IMR-90 (cell line): ENCODE data around the gene MARCKSL1. TPM values are rescaled to one million over a fixed set of nuclear protein-coding genes. Genes with fewer than 3 reads are reported as not detected.

Experiments
- ATAC-seq: fragments of 200-7000 bp; cut with Tn5 transposase; 2 replicates; pipeline ENCODE4 v1.9.1; 2020; ENCODE audit warnings: low read depth, mild to moderate bottlenecking, moderate library complexity
- BruUV-seq: library from RNA; stranded (reverse); fragments of 400-500 nt; replicated peaks from 2 replicates; lab custom pipeline; 2021; lab: Mats Ljungman, UMichigan
- CTCF ChIA-PET: fragments of 300-600 bp; formaldehyde crosslinking; extraction: SDS; loops from one replicate; lab custom pipeline; 2021; ENCODE audit warnings: antibody characterized with exemption; lab: Yijun Ruan, JAX
- POLR2A ChIA-PET: fragments of 300-600 bp; sonication (Branson Sonifier 250); formaldehyde crosslinking; loops from one replicate; lab custom pipeline; 2022; ENCODE audit warnings: antibody characterized with exemption; ENCODE audit not compliant: unreplicated experiment; lab: Charles Lee
- DNase-seq: peaks from one replicate; pipeline ENCODE4 v3.0.0; 2013
- H2AFZ ChIP-seq: replicated peaks from 2 replicates; pipeline ENCODE3; 2013; ENCODE audit warnings: low read length, mild to moderate bottlenecking; ENCODE audit not compliant: poor library complexity
- H2AK5ac ChIP-seq: 2 replicates; pipeline ENCODE4 v1.6.1; 2013; ENCODE audit warnings: low read depth, low read length, inconsistent platforms
- H2AK9ac ChIP-seq: replicated peaks from 2 replicates; pipeline ENCODE3; 2013; ENCODE audit warnings: mild to moderate bottlenecking, low read depth, low read length, moderate library complexity; ENCODE audit not compliant: poor library complexity
- H2BK120ac ChIP-seq: 2 replicates; pipeline ENCODE4 v1.6.1; 2013; ENCODE audit warnings: low read depth, low read length, inconsistent platforms
- H2BK15ac ChIP-seq: 3 replicates; pipeline ENCODE4 v1.6.1; 2013; ENCODE audit warnings: low read depth, low read length, inconsistent platforms
- H2BK20ac ChIP-seq: 2 replicates; pipeline ENCODE4 v1.6.1; 2013; ENCODE audit warnings: low read depth, mild to moderate bottlenecking, inconsistent platforms, low read length, moderate library complexity
- H2BK5ac ChIP-seq: 2 replicates; pipeline ENCODE4 v1.6.1; 2013; ENCODE audit warnings: mild to moderate bottlenecking, low read depth, low read length, inconsistent platforms; ENCODE audit not compliant: poor library complexity, severe bottlenecking
- H3K14ac ChIP-seq: replicated peaks from 2 replicates; pipeline ENCODE4 v1.6.1; 2013; ENCODE audit warnings: low read depth, low read length, inconsistent platforms
- H3K18ac ChIP-seq: 2 replicates; pipeline ENCODE4 v1.6.1; 2013; ENCODE audit warnings: low read depth, low read length, control low read depth
- H3K23ac ChIP-seq: 2 replicates; pipeline ENCODE4 v1.6.1; 2013; ENCODE audit warnings: low read depth, low read length, inconsistent platforms
- H3K27ac ChIP-seq: 2 replicates; pipeline ENCODE4 v1.5.1; 2013; ENCODE audit warnings: mild to moderate bottlenecking, control low read depth, low read length; ENCODE audit not compliant: insufficient read depth
- H3K27me3 ChIP-seq: 2 replicates; pipeline ENCODE4 v1.6.1; 2013; ENCODE audit warnings: low read length; ENCODE audit not compliant: control insufficient read depth, insufficient read depth
- H3K36me3 ChIP-seq: 2 replicates; pipeline ENCODE4 v1.6.1; 2013; ENCODE audit warnings: low read length, mixed read lengths; ENCODE audit not compliant: control insufficient read depth, insufficient read depth
- H3K4ac ChIP-seq: 2 replicates; pipeline ENCODE4 v1.6.1; 2013; ENCODE audit warnings: low read depth, low read length, inconsistent platforms
- H3K4me1 ChIP-seq: 2 replicates; pipeline ENCODE4 v1.6.1; 2013; ENCODE audit warnings: low read length, mixed read lengths; ENCODE audit not compliant: control insufficient read depth, insufficient read depth
- H3K4me2 ChIP-seq: 2 replicates; pipeline ENCODE4 v1.6.1; 2013; ENCODE audit warnings: low read depth, mild to moderate bottlenecking, control low read depth, low read length, moderate library complexity
- H3K4me3 ChIP-seq: 2 replicates; pipeline ENCODE4 v1.5.1; 2013; ENCODE audit warnings: low read depth, mild to moderate bottlenecking, control low read depth, low read length, moderate library complexity; ENCODE audit not compliant: insufficient read depth
- H3K56ac ChIP-seq: 2 replicates; pipeline ENCODE4 v1.6.1; 2013; ENCODE audit warnings: low read length, inconsistent platforms; ENCODE audit not compliant: insufficient read depth; ENCODE audit errors: extremely low read depth
- H3K79me1 ChIP-seq, 2 experiments: 2 replicates each; pipeline ENCODE4 v1.6.1; 2013; ENCODE audit warnings: low read length in 2 of 2, inconsistent platforms in 1 of 2, low read depth in 1 of 2
- H3K9ac ChIP-seq: 2 replicates; pipeline ENCODE4 v1.6.1; 2013; ENCODE audit warnings: low read depth, low read length, control low read depth
- H3K9me1 ChIP-seq: 2 replicates; pipeline ENCODE4 v1.6.1; 2013; ENCODE audit warnings: low read length, inconsistent platforms; ENCODE audit not compliant: insufficient read depth
- H3K9me3 ChIP-seq: 2 replicates; pipeline ENCODE4 v1.6.1; 2013; ENCODE audit warnings: low read length; ENCODE audit not compliant: control insufficient read depth, insufficient read depth
- H4K20me1 ChIP-seq: 2 replicates; pipeline ENCODE4 v1.6.1; 2013; ENCODE audit warnings: low read length, inconsistent platforms; ENCODE audit not compliant: insufficient read depth
- H4K5ac ChIP-seq: 2 replicates; pipeline ENCODE4 v1.6.1; 2013; ENCODE audit warnings: mild to moderate bottlenecking, low read depth, low read length, control low read depth
- H4K8ac ChIP-seq, 2 experiments: 2 replicates each; pipeline ENCODE4 v1.6.1; 2013; ENCODE audit warnings: low read depth in 2 of 2, low read length in 2 of 2, control low read depth in 1 of 2, inconsistent platforms in 1 of 2
- H4K91ac ChIP-seq: 2 replicates; pipeline ENCODE4 v1.6.1; 2013; ENCODE audit warnings: low read depth, low read length, inconsistent platforms; ENCODE audit not compliant: insufficient read depth
- BHLHE40 ChIP-seq: fragments of 150-350 bp; IDR thresholded peaks from 2 replicates; pipeline ENCODE4 v1.6.1; 2016; ENCODE audit warnings: mild to moderate bottlenecking, low read depth, low read length
- CEBPB ChIP-seq: IDR thresholded peaks from 2 replicates; pipeline ENCODE4 v1.6.1; 2012; ENCODE audit warnings: low read depth, low read length, improper control_type of control experiment
- CHD1 ChIP-seq: IDR thresholded peaks from 2 replicates; pipeline ENCODE4 v1.6.1; 2012; ENCODE audit warnings: low read depth, low read length, improper control_type of control experiment
- CTCF ChIP-seq: conservative IDR thresholded peaks from 2 replicates; pipeline ENCODE4 v1.5.1; 2012; ENCODE audit warnings: mild to moderate bottlenecking, low read depth, low read length, improper control_type of control experiment
- ELK1 ChIP-seq: fragments of 150-350 bp; IDR thresholded peaks from 2 replicates; pipeline ENCODE4 v1.6.1; 2016; ENCODE audit warnings: low read depth, mild to moderate bottlenecking, low read length, moderate library complexity, borderline replicate concordance
- FOS ChIP-seq: fragments of 150-350 bp; IDR thresholded peaks from 2 replicates; pipeline ENCODE4 v1.6.1; 2016; ENCODE audit warnings: low read depth, low read length
- MAFK ChIP-seq: IDR thresholded peaks from 2 replicates; pipeline ENCODE4 v1.6.1; 2012; ENCODE audit warnings: low read depth, low read length, improper control_type of control experiment
- MAZ ChIP-seq: IDR thresholded peaks from 2 replicates; pipeline ENCODE4 v1.6.1; 2012; ENCODE audit warnings: low read depth, mild to moderate bottlenecking, low read length, improper control_type of control experiment, moderate library complexity, borderline replicate concordance
- MXI1 ChIP-seq: IDR thresholded peaks from 2 replicates; pipeline ENCODE4 v1.6.1; 2012; ENCODE audit warnings: low read depth, mild to moderate bottlenecking, low read length, moderate library complexity, borderline replicate concordance
- NFE2L2 ChIP-seq: fragments of 150-350 bp; IDR thresholded peaks from 2 replicates; pipeline ENCODE4 v1.6.1; 2016; ENCODE audit warnings: low read depth, mild to moderate bottlenecking, low read length
- POLR2A ChIP-seq: IDR thresholded peaks from 2 replicates; pipeline ENCODE4 v1.6.1; 2012; ENCODE audit warnings: mild to moderate bottlenecking, low read depth, low read length
- RAD21 ChIP-seq: IDR thresholded peaks from 2 replicates; pipeline ENCODE4 v1.6.1; 2012; ENCODE audit warnings: low read length, improper control_type of control experiment
- RCOR1 ChIP-seq: IDR thresholded peaks from 2 replicates; pipeline ENCODE4 v1.6.1; 2012; ENCODE audit warnings: mild to moderate bottlenecking, low read length, improper control_type of control experiment; ENCODE audit not compliant: insufficient replicate concordance
- RFX5 ChIP-seq: IDR thresholded peaks from 2 replicates; pipeline ENCODE4 v1.8.0; 2012; ENCODE audit warnings: low read depth, mild to moderate bottlenecking, low read length, moderate library complexity
- SMC3 ChIP-seq: fragments of 150-350 bp; IDR thresholded peaks from 2 replicates; pipeline ENCODE4 v1.6.1; 2016; ENCODE audit warnings: low read depth, mild to moderate bottlenecking, antibody characterized with exemption, low read length, moderate library complexity
- USF2 ChIP-seq: fragments of 150-350 bp; IDR thresholded peaks from 2 replicates; pipeline ENCODE4 v1.6.1; 2017; ENCODE audit warnings: mild to moderate bottlenecking, antibody characterized with exemption, low read length, low read depth
- WGBS, 2 experiments: methylation state at CpG; one replicate each; pipeline versions ENCODE4 v1.1.5 to v1.1.7; 2013; ENCODE audit warnings: missing lambda C conversion rate in 2 of 2; ENCODE audit not compliant: insufficient read length in 1 of 2; ENCODE audit errors: extremely low coverage in 2 of 2; 5-methylcytosine and 5-hydroxymethylcytosine counted together
- dilution Hi-C: fragments of 300-500 bp; cut with HindIII; formaldehyde crosslinking; loops from one replicate; pipeline ENCODE4 v1.14.3; 2018; ENCODE audit warnings: low sequenced_read_pairs; ENCODE audit not compliant: unreplicated experiment
- in situ Hi-C: fragments of 300-500 bp; cut with MboI; formaldehyde crosslinking; loops from 3 replicates; pipeline ENCODE4 v1.14.3; 2019; ENCODE audit warnings: low sequenced_read_pairs, inconsistent platforms, mixed read lengths
- intact Hi-C: fragments of 100-400 bp; cut with micrococcal nuclease; formaldehyde crosslinking; loops from 2 replicates; pipeline ENCODE4 v1.10.0; 2022
- polyA plus RNA-seq, 3 experiments: library from polyadenylated mRNA; depleted of rRNA; stranded (reverse); fragments of >200 nt; gene quantifications; 2 replicates each; pipeline ENCODE4 v1.2.3, GENCODE V29; 2012; ENCODE audit warnings: low replicate concordance in 1 of 3
- total RNA-seq: library from RNA; depleted of rRNA; stranded (reverse); fragments of >200 nt; gene quantifications from 2 replicates; pipeline ENCODE4 v1.2.3, GENCODE V29; 2012

The MARCKSL1 gene
- total and polyA plus RNA-seq, 2 of the 4 experiments (the other 2 are of a cell fraction): 37.5 to 218 TPM

- CTCF ChIA-PET: no interaction called here
- BruUV-seq: no TSS peak
These were observed 25.3 kb upstream of the MARCKSL1 start for GRCh38 chr1:32361308-32361673.

More at GRCh38 chr1:32361308-32361673, 25.3 kb upstream of the MARCKSL1 start:
- H3K79me1 ChIP-seq: peaks cover 0 to 3% of the 10 kb centered on the region in 2 experiments; a peak in 1 of 4 replicates
- DNase-seq: no peak
- H2BK120ac ChIP-seq: no peak overlapping the region
- no peak overlapping the region for H2BK20ac ChIP-seq
- no peak overlapping the region for H2AFZ ChIP-seq
- H3K27me3 ChIP-seq: no peaks in the 10 kb centered on the region
- intact Hi-C loops (no loop called here), in situ Hi-C loops (no loop called here), dilution Hi-C loops (no loop called here)
- no peak overlapping the region for H3K9ac ChIP-seq
- H3K56ac ChIP-seq: no peak overlapping the region
- H3K23ac ChIP-seq: no peak overlapping the region
- H4K5ac ChIP-seq: no peak overlapping the region
- no peak overlapping the region for H3K18ac ChIP-seq
- H4K20me1 ChIP-seq: no peaks in the 10 kb centered on the region; the same call in 1 of the 2 replicates
- whole genome bisulfite sequencing, 2 experiments: 74% methylated on average over 21 of the region's 35 CpGs; no CpG with 5 or more reads in 1 of the 2 experiments
- TF ChIP-seq FOS (no peak), RFX5 (no peak), USF2 (no peak), MXI1 (no peak), RCOR1 (no peak), ELK1 (no peak), CHD1 (no peak), NFE2L2 (no peak), CEBPB (no peak), BHLHE40 (no peak), POLR2A (no peak), SMC3 (no peak), RAD21 (no peak), MAFK (no peak), CTCF (no peak), MAZ (no peak)
- H4K8ac ChIP-seq: no peak overlapping the region
- H3K9me1 ChIP-seq: 0 out of 2 replicates have a peak, but pooled peaks cover 4% of the 10 kb centered on the region
- ATAC-seq: no peak; the same call in 1 of the 2 replicates
- no peak overlapping the region for H2BK5ac ChIP-seq
- POLR2A ChIA-PET: no interaction called here
- H3K14ac ChIP-seq: no peak overlapping the region
- H3K4ac ChIP-seq: no peak overlapping the region
- H3K4me1 ChIP-seq: no peaks in the 10 kb centered on the region
- no peak overlapping the region for H2AK9ac ChIP-seq
- peaks cover 21% of the 10 kb centered on the region for H3K36me3 ChIP-seq
- no peak overlapping the region for H3K4me3 ChIP-seq
- H3K27ac ChIP-seq: no peak overlapping the region
- H3K9me3 ChIP-seq: no peaks in the 10 kb centered on the region
- H3K4me2 ChIP-seq: no peak overlapping the region
- no peak overlapping the region for H2AK5ac ChIP-seq
- no peak overlapping the region for H4K91ac ChIP-seq
- no peak overlapping the region for H2BK15ac ChIP-seq
